A673 (cell line): Measurements from ENCODE around the gene MPHOSPH9. TPM values are rescaled to one million over a fixed set of nuclear protein-coding genes. Genes with fewer than 3 reads are reported as not detected.

Source experiments
- BruUV-seq: library from RNA; stranded (reverse); fragments of 400-500 nt; replicated peaks from 2 replicates; lab custom pipeline; 2021; lab: Mats Ljungman, UMichigan
- CTCF ChIA-PET: fragments of 300-600 bp; sonication (Branson Sonifier 250); formaldehyde crosslinking; loops from one replicate; lab custom pipeline; 2022; ENCODE audit warnings: antibody characterized with exemption; lab: Charles Lee
- POLR2A ChIA-PET: fragments of 300-600 bp; sonication (Branson Sonifier 250); formaldehyde crosslinking; loops from one replicate; lab custom pipeline; 2022; ENCODE audit warnings: antibody characterized with exemption; ENCODE audit not compliant: low non-redundant PET; lab: Charles Lee
- DNase-seq: peaks from one replicate; pipeline ENCODE4 v3.0.0-alpha.2; 2015; ENCODE audit warnings: low spot score
- H3K27ac ChIP-seq: fragments of 200-600 bp; sonication (generic); 2 replicates; pipeline ENCODE4 v1.5.1; 2016; ENCODE audit warnings: mixed run types, low read depth, mild to moderate bottlenecking, mixed read lengths, antibody characterized with exemption, low read length; ENCODE audit not compliant: poor library complexity, severe bottlenecking
- H3K27me3 ChIP-seq: fragments of 200-600 bp; sonication (generic); replicated peaks from 2 replicates; pipeline ENCODE4 v1.6.1; 2017; ENCODE audit warnings: mixed run types, low read depth, mild to moderate bottlenecking, mixed read lengths, antibody characterized with exemption, low read length; ENCODE audit not compliant: insufficient read depth, poor library complexity
- H3K36me3 ChIP-seq: fragments of 200-600 bp; sonication (generic); 2 replicates; pipeline ENCODE4 v1.6.1; 2016; ENCODE audit warnings: mixed run types, mild to moderate bottlenecking, mixed read lengths, antibody characterized with exemption, low read length; ENCODE audit not compliant: insufficient read depth, poor library complexity, severe bottlenecking
- H3K4me1 ChIP-seq: fragments of 200-600 bp; sonication (generic); 2 replicates; pipeline ENCODE4 v1.6.1; 2017; ENCODE audit warnings: mixed run types, mild to moderate bottlenecking, mixed read lengths, antibody characterized with exemption, low read length; ENCODE audit not compliant: insufficient read depth, poor library complexity, severe bottlenecking
- H3K4me3 ChIP-seq: fragments of 200-600 bp; sonication (generic); 2 replicates; pipeline ENCODE4 v1.5.1; 2016; ENCODE audit warnings: low read depth, mixed run types, mild to moderate bottlenecking, mixed read lengths, low read length; ENCODE audit not compliant: poor library complexity, severe bottlenecking
- H3K9me3 ChIP-seq: fragments of 200-600 bp; sonication (generic); 2 replicates; pipeline ENCODE4 v1.6.1; 2016; ENCODE audit warnings: mixed run types, low read depth, mild to moderate bottlenecking, mixed read lengths, antibody characterized with exemption, low read length; ENCODE audit not compliant: poor library complexity, severe bottlenecking
- CTCF ChIP-seq: fragments of 300-800, 200-600 bp; sonication (generic); conservative IDR thresholded peaks from 2 replicates; pipeline ENCODE4 v1.5.1; 2017; ENCODE audit warnings: low read depth, mild to moderate bottlenecking, antibody characterized with exemption, low read length, moderate library complexity, mixed read lengths
- EZH2 ChIP-seq: fragments of 200-600 bp; sonication (generic); IDR thresholded peaks from 2 replicates; pipeline ENCODE4 v1.6.1; 2017; ENCODE audit warnings: borderline replicate concordance, low read depth, mild to moderate bottlenecking, mixed read lengths, antibody characterized with exemption, low read length; ENCODE audit not compliant: poor library complexity, severe bottlenecking
- intact Hi-C: fragments of 100-400 bp; cut with micrococcal nuclease; formaldehyde crosslinking; loops from one replicate; pipeline ENCODE4 v1.10.0; 2022; ENCODE audit not compliant: unreplicated experiment
- total RNA-seq: library from RNA; stranded (reverse); gene quantifications from 2 replicates; pipeline ENCODE4 v1.2.3, GENCODE V29; 2021

The MPHOSPH9 gene
- total RNA-seq, 1 experiment from 2014 or later: 80.8 TPM

- ChIA-PET POLR2A (no interaction called here), CTCF (no interaction called here)
- intact Hi-C loops: no loop called here
- no peak for DNase-seq
- H3K36me3 ChIP-seq: peaks cover 58% of the 10 kb centered on the region
- H3K9me3 ChIP-seq: no peaks in the 10 kb centered on the region
- BruUV-seq: no TSS peak
- no peaks in the 10 kb centered on the region for H3K4me1 ChIP-seq
- H3K4me3 ChIP-seq: no peak overlapping the region
- H3K27me3 ChIP-seq: no peaks in the 10 kb centered on the region
- no peak overlapping the region for H3K27ac ChIP-seq
- TF ChIP-seq EZH2 (no peak), CTCF (no peak)
Observed at GRCh38 chr12:123165537-123165936, 67.4 kb downstream of the MPHOSPH9 start.

- TF ChIP-seq CTCF: no peak
- TF ChIP-seq EZH2: no peak
- no peaks in the 10 kb centered on the region for H3K9me3 ChIP-seq
- H3K27me3 ChIP-seq: no peaks in the 10 kb centered on the region
- intact Hi-C loops: no loop called here
- no peak overlapping the region for H3K4me3 ChIP-seq
- no peak for DNase-seq
- H3K4me1 ChIP-seq: no peaks in the 10 kb centered on the region
- H3K36me3 ChIP-seq: peaks cover 65% of the 10 kb centered on the region
- H3K27ac ChIP-seq: no peak overlapping the region
- no TSS peak for BruUV-seq
- CTCF ChIA-PET: no interaction called here
- POLR2A ChIA-PET: no interaction called here
Observed at GRCh38 chr12:123164710-123165261, 68.2 kb downstream of the MPHOSPH9 start.

DNA sequence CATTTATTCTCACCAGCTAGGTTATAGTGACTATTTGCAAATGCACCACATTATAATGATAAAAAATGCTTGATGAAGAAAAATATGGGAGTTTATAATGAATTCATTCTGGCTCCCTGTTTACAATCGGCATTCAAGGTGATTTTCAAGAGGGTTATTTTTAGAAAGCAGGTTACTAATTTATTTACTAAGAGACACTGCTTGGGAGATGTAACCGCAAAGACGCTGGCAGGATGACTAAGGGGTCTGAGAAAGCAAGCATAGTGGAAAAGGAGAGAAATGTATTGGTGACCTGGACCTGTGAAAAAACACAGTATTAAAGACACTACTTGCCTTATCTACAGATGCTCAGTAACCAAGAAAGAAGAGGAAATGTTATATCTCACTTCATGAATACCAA, 68.7 kb downstream of the MPHOSPH9 start:
- no peak for TF ChIP-seq EZH2
- TF ChIP-seq CTCF: no peak
- POLR2A ChIA-PET: no interaction called here
- Histone ChIP-seq H3K4me3 (no peak overlapping the region), H3K27ac (no peak overlapping the region), H3K9me3 (no peaks in the 10 kb centered on the region), H3K36me3 (peaks cover 69% of the 10 kb centered on the region), H3K27me3 (no peaks in the 10 kb centered on the region), H3K4me1 (no peaks in the 10 kb centered on the region)
- no peak for DNase-seq
- intact Hi-C loops: no loop called here
- no TSS peak for BruUV-seq
- CTCF ChIA-PET: no interaction called here
